Uterus (tissue), 4 donors: ENCODE data around the gene SREBF1. TPM values are rescaled to one million over a fixed set of nuclear protein-coding genes. Genes with fewer than 3 reads are reported as not detected.
A peak's percentile ranks its signal among the peaks of the same experiment; 100 is the strongest.

Experiments used
- DNase-seq, 2 donors: peaks; one replicate each; pipeline ENCODE4 v3.0.0-alpha.2; 2019 to 2020
- H3K27ac ChIP-seq, 2 donors: fragments of 200-600 bp; sonication (generic); 1 replicate in 1 of 2; 2 replicates in 1 of 2; pipeline ENCODE4 v1.5.1; 2016 to 2018
- H3K27me3 ChIP-seq, 2 donors: fragments of 200-600 bp; sonication (generic); one replicate each; pipeline ENCODE4 v1.5.1; 2018 to 2019; ENCODE audit warnings: control low read depth in 1 of 2
- H3K36me3 ChIP-seq, 2 donors: fragments of 200-600 bp; sonication (generic); one replicate each; pipeline ENCODE4 v1.5.1; 2019; ENCODE audit warnings: control low read depth in 1 of 2
- H3K4me1 ChIP-seq, 2 donors: fragments of 200-600 bp; sonication (generic); one replicate each; pipeline ENCODE4 v1.5.1; 2018 to 2019; ENCODE audit warnings: control low read depth in 1 of 2
- H3K4me3 ChIP-seq, 2 donors: fragments of 200-600 bp; sonication (generic); 1 replicate in 1 of 2; 2 replicates in 1 of 2; pipeline ENCODE4 v1.5.1; 2018 to 2019; ENCODE audit warnings: mild to moderate bottlenecking in 1 of 2
- H3K9me3 ChIP-seq, 2 donors: fragments of 200-600 bp; sonication (generic); one replicate each; pipeline ENCODE4 v1.5.1; 2019; ENCODE audit warnings: control low read depth in 1 of 2
- CTCF ChIP-seq, 4 experiments: fragments of 200-600 bp in 2 of 4; fragments of 450-650 bp in 2 of 4; sonication (generic) in 2 of 4; IDR thresholded peaks; one replicate each; pipeline ENCODE4 v1.5.1; 2016 to 2019; ENCODE audit warnings: antibody characterized with exemption in 4 of 4, mild to moderate bottlenecking in 2 of 4, moderate library complexity in 1 of 4
- POLR2A ChIP-seq, 2 donors: fragments of 450-650 bp; IDR thresholded peaks; one replicate each; pipeline ENCODE4 v1.6.1; 2016; ENCODE audit warnings: antibody characterized with exemption in 2 of 2, mild to moderate bottlenecking in 1 of 2, moderate library complexity in 1 of 2
- intact Hi-C: fragments of 100-400 bp; cut with DNase I; formaldehyde crosslinking; loops from one replicate; pipeline ENCODE4 v1.15.1; 2023; ENCODE audit warnings: low total_unique reads
- total RNA-seq, 4 donors: library from RNA; depleted of rRNA in 3 of 4; stranded (reverse); fragments of >200 nt in 3 of 4; gene quantifications; one replicate each; pipeline versions ENCODE4 v1.1.0 to v1.2.4, GENCODE V29; 2014 to 2023
- donor health status: DM: yes; HTN: yes; CAD: no.

Gene SREBF1
- total RNA-seq, 4 donors from 2014 or later: 24.8 to 94.6 (median 31.5) TPM

- Histone ChIP-seq H3K4me1 (peaks cover 15 to 32% of the 10 kb centered on the region in 2 donors), H3K4me3 (peak overlapping the region; percentile 26 to 31)
Observed at GRCh38 chr17:17824119-17824782, 12.5 kb downstream of the SREBF1 start.

GRCh38 chr17:17823433-17824118, 13.2 kb downstream of the SREBF1 start:
- peak overlapping the region; percentile 26 to 40 for H3K4me3 ChIP-seq
- H3K27me3 ChIP-seq: no peaks in the 10 kb centered on the region
- no peaks in the 10 kb centered on the region for H3K9me3 ChIP-seq
- H3K36me3 ChIP-seq: no peaks in the 10 kb centered on the region
- TF ChIP-seq POLR2A (IDR thresholded peaks at IDR 0.05) (no peak), CTCF (IDR thresholded peaks at IDR 0.05) (no peak)
- intact Hi-C loops: no loop called here
- DNase-seq: peak; percentile 84 to 87
- peaks cover 15 to 32% of the 10 kb centered on the region in 2 donors for H3K4me1 ChIP-seq
- peak overlapping the region; percentile 65 to 86 for H3K27ac ChIP-seq

More at GRCh38 chr17:17824119-17824782, 12.5 kb downstream of the SREBF1 start:
- peak in 1 of 2 donors; percentile 41 for DNase-seq
- no peaks in the 10 kb centered on the region for H3K36me3 ChIP-seq
- TF ChIP-seq POLR2A (IDR thresholded peaks at IDR 0.05) (no peak), CTCF (IDR thresholded peaks at IDR 0.05) (no peak)
- intact Hi-C loops: no loop called here
- no peaks in the 10 kb centered on the region for H3K9me3 ChIP-seq
- H3K27me3 ChIP-seq: no peaks in the 10 kb centered on the region
- peak overlapping the region; percentile 65 to 86 for H3K27ac ChIP-seq

- Histone ChIP-seq H3K4me1 (peaks cover 15 to 32% of the 10 kb centered on the region in 2 donors), H3K36me3 (no peaks in the 10 kb centered on the region), H3K4me3 (peak overlapping the region in 1 of 2 donors; percentile 40), H3K9me3 (no peaks in the 10 kb centered on the region), H3K27ac (peak overlapping the region; percentile 9 to 40), H3K27me3 (no peaks in the 10 kb centered on the region)
- DNase-seq: no peak
- TF ChIP-seq CTCF (IDR thresholded peaks at IDR 0.05): no peak
- no peak for TF ChIP-seq POLR2A (IDR thresholded peaks at IDR 0.05)
- intact Hi-C loops: no loop called here
Observed at GRCh38 chr17:17822616-17823015, 14.2 kb downstream of the SREBF1 start.

- TF ChIP-seq CTCF (IDR thresholded peaks at IDR 0.05) (no peak), POLR2A (IDR thresholded peaks at IDR 0.05) (no peak)
- DNase-seq: peak; percentile 60 to 69
- intact Hi-C loops: no loop called here
- Histone ChIP-seq H3K27ac (peak overlapping the region; percentile 9 to 40), H3K36me3 (no peaks in the 10 kb centered on the region), H3K4me1 (peaks cover 15 to 32% of the 10 kb centered on the region in 2 donors), H3K27me3 (no peaks in the 10 kb centered on the region), H3K4me3 (no peak overlapping the region), H3K9me3 (no peaks in the 10 kb centered on the region)
Observed at GRCh38 chr17:17822189-17822588, 14.6 kb downstream of the SREBF1 start.
